GM12892 (cell line): ENCODE results near the gene JPH3.
"Not testable (repeated sequence)": the region's sequence is repeated elsewhere in the genome, so short reads cannot be mapped to it uniquely, and the experiment has no call there.

Experiments
- DNase-seq: peaks from one replicate; pipeline ENCODE4 v3.0.0; 2011; ENCODE audit not compliant: insufficient read length
- FAIRE-seq: peaks from 2 replicates; lab custom pipeline; 2011; peaks lifted over from hg19 to GRCh38; lab: Jason Lieb, UNC
- POLR2A ChIP-seq: IDR thresholded peaks from 2 replicates; pipeline ENCODE4 v1.6.1; 2011; ENCODE audit warnings: low read depth, low read length, control low read depth
- POLR2AphosphoS5 ChIP-seq: IDR thresholded peaks from 2 replicates; pipeline ENCODE4 v1.6.1; 2011; ENCODE audit warnings: low read depth, low read length, control low read depth
- TAF1 ChIP-seq: IDR thresholded peaks from 2 replicates; pipeline ENCODE4 v1.6.1; 2011; ENCODE audit warnings: low read depth, mild to moderate bottlenecking, control low read depth, low read length, borderline replicate concordance

The JPH3 gene

DNA sequence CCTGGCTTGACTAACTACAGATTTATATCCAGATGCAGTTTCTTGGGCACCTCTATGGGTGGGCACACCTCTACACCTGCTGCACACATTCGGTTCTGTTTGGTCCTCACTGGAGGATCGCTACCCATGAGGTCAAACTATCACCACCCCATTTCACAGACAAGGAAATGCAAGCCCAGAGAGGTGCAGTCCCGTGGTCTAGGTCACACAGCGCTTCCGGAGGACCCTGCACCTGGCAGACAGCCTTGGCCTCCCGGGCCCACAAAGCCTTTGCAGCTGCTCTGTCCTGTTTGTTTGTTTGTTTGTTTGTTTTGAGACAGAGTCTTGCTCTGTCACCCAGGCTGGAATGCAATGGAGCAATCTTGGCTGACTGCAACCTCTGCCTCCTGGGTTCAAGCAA lies 39.3 kb upstream of the JPH3 start:
- no peak for DNase-seq
- TF ChIP-seq POLR2AphosphoS5 (no peak), TAF1 (no peak), POLR2A (no peak)
- no peak for FAIRE-seq

DNA sequence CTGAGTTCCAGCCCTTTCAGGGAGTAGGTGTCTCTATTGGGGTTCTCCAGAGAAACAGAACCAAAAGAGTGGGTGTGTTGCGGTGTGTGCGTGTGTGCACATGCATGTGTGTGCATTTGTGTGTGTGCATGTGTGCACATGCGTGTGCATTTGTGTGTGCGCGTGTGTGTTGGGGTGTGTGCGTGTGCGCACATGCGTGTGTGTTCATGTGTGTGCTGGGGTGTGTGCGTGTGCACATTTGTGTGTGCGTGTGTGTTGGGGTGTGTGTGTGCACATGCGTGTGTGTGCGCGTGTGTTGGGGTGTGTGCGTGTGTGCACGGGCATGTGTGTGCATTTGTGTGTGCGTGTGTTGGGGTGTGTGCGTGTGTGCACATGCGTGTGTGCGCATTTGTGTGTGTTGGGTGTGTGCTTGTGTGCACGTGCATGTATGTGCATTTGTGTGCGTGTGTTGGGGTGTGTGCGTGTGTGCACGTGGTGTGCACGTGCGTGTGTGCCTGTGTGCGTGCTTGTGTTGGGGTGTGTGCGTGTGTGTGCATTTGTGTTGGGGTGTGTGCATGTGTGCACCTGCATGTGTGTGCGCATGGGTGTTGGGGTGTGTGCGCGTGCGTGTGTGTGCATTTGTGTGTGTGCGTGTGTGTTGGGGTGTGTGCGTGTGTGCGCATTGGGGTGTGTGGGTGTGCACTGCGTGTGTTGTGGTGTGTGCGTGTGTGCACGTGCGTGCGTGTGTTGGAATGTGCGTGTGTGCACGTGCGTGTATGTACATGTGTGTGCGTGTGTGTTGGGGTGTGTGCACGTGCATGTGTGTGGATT lies 38.4 kb upstream of the JPH3 start:
- no peak for FAIRE-seq
- TF ChIP-seq TAF1 (no peak), POLR2A (no peak), POLR2AphosphoS5 (no peak)

DNA sequence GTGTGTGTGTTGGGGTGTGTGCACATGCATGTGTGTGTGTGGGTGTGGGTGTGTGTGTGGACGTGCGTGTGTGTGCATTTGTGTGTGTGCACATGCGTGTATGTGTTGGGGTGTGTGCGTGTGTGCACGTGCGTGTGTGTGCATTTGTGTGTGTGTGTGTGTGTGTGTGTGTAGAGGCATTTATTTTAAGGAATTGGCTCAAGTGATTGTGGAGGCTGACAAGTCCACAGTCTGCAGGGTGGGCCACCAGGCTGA lies 37.9 kb upstream of the JPH3 start:
- DNase-seq, result no peak
- FAIRE-seq, result no peak
- TF ChIP-seq POLR2A (no peak), POLR2AphosphoS5 (no peak), TAF1 (no peak)

More for the DNA sequence above, 38.4 kb upstream of the JPH3 start:
- no peak for DNase-seq

DNA sequence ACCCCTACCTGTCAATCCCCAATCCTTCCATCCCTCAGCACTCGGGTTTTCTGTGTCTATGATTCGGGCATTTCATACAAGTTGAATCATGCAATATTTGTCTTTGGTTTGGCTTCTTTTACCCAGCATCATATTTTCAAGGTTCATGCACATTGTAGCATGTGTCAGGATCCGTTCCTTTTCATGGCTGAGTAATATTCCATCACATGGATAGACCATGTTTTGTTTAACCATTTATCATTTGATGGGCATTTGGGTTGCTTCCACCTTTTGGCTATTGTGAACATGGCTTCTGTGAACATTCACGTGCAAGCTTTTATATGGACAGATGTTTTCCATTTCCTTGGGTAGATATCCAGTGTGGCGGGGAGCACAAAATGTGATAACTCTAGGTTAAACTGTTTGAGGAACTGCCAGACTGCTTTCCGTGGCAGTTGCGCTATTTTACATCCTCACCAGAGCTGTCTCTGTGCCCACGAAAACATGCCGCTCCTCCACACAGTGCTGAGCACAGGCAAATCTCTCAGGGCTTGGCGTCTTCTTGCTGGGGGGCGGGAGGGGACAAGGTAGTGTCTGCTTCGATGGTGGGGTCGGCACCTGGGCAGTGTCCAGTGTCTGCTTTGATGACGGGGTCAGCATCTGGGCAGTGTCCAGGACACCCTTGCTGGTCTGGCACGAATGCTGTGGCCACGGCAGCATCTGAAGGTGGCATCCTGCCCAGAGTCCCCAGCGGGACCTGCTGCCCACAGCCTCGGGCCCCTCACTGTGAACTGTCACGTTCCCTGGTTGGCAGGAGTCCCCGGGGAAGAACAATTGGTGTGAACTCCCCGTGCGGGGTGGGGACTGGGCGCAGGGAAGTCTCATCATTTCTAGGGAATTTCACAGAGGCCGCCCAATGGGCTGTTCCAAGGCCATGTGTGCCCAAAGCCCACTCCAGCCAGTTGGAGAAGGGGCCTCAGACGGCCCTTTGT lies 32.4 kb upstream of the JPH3 start:
- TF ChIP-seq TAF1 (no peak), POLR2AphosphoS5 (no peak)
- no peak for DNase-seq
- no peak for FAIRE-seq

DNA sequence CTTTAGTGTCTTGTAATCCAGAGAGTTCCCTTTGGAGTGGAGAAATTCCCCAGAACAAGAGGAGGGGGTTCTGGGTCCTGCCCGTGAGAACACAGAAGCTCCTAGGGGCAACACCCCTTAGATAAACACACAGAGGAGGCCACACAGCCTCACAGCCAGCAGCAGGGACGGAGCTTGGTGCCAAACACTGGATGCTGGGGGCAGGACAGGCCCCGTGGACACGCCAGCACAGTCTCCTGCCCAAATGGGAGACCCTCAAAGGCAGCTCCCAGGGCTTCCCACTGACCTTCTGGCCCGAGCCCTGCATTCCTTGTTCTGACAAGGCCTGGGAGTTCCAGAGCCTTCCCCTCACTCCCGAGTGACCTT lies 31.8 kb upstream of the JPH3 start:
- FAIRE-seq (no peak), DNase-seq (no peak)
- TF ChIP-seq POLR2AphosphoS5 (no peak), POLR2A (no peak), TAF1 (no peak)

DNA sequence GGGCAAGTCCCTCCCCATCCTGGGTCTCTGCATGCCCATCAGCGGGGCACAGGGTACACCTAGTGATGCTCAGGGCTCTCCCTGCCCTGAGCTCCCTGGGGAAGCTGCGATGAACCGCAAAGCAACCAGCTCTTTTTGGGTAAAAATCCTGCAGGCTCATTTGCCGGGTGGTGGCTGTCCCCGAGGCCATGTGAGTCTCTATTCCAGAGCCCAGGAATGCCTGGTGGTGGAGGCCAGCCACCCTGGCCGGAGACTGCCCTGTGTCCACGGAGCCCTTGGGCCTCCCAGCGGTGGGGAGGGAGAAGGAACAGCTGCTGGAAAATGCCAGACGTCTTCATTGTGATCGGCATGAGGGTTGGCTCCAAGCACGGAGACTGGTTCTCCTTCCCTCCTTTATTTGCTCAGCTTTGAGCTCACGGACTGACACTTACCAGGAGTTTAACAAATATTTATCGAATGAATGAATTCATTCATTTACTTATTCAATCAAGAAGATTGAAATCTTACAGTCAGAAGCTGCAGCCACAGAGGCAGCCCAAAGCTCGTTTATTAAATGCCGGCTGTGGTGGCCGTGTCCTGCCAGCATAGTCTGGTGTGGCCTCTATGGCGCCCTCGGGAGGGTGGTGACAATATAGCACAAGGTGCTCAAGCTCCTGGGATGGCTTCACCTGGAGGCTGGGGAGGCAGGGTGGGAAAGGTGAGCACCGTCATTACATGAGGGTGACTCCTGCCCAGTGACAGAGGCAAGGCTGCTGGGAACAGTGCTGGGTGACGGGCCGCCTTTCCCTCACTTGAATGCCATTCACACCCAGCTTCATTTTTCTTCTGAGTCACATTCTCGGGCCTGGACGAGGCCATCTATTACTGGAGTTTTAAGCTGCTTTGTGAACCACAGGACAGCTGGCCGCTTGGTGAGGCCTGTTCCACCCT lies 31.1 kb upstream of the JPH3 start:
- no peak for DNase-seq
- TF ChIP-seq TAF1 (no peak), POLR2AphosphoS5 (no peak)
- FAIRE-seq, result no peak

DNA sequence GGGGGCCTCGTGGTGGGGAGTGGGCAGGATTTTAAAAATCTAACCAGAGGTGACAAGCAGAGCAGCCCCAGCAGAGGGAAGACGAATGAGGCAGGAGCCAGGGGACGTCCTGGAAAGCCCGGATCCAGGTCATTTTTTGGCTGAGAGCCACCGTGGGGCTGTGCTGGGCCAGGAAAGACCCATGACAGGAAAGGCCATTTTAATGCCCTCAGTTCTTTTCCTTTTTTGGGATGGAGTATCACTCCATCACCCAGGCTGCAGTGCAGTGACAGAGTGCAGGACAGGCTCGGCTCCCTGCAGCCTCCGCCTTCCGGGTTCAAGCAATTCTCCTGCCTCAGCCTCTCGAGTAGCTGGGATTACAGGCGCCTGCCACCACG lies 30.5 kb upstream of the JPH3 start:
- FAIRE-seq (no peak), DNase-seq (no peak)
- no peak for TF ChIP-seq POLR2A
- no peak for TF ChIP-seq TAF1
- no peak for TF ChIP-seq POLR2AphosphoS5

DNA sequence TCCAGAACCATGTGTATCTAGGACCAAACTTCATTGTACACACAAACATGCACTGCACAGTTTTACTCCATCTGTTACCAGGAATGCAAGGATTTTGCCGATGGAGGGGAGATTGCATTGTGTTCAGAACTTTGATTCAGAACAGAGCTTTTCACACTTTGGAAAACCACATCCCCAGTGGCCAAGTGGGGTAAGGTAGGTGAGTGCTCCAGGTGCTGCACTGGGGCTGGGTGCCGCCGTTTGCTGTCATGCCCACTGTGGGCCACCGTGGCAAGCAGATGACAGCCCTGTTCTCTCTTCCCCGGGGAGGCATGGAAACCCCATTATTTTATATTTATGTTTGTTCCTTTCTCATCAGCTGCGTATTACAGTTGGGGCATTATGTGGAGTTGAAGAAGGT lies 29.3 kb upstream of the JPH3 start:
- TF ChIP-seq POLR2A (no peak), POLR2AphosphoS5 (no peak), TAF1 (no peak)
- FAIRE-seq (no peak), DNase-seq (no peak)

DNA sequence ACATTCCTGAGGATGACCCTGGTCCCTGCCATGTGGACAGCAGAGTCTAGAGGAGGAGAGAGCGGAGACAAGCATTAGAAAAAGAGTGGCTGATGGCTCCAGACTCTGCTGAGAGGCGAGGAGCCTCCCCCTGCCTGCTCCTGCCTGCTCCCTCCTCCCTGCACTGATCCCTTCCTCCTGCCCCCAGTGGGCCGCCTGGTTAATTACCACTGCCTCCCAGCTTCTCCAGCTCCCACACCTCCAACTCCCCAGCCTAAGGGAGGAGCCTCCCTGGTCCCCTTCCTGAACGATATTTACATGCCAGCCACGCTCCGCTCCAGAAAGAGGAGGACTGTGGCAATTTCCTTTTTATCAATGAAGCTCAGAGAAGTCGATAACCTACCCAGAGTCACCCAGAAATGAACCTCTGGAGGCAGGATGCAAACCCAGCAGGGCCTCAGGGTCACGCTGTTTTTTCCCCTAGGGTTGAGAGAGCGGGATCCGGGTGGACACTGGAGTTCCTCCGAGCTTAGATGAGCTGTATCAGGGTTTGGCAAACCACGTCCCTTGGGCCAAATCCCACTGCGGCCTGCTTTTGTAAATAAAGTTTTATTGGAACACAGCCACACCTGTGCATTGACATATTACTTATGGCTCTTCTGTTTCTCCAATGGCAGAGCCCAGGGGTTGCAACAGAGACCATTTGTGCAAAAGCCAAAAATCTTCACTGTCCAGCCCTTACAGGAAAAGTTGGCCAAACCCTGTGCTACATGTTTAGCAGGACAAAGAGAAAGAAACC lies 27.1 kb upstream of the JPH3 start:
- DNase-seq, result no peak
- no peak for FAIRE-seq

DNA sequence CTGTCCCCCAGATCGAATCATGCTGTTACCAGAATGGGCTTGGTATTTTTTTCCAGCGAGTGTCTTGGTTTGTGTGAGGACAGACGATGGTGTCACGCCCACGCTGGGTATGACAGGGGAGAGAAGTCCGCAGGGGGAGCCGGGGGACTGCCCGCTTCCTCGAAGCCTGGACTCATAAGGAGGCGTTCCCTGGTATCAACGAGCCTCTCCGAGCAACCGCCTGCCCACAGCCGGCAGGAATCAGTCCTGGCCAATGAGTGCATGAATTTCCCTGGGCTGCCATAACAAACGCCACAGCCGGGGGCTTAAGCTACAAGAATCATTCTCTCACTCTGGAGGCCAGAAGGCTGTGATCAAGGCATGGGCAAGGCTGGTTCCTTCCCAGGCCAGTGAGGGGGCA lies 26.1 kb upstream of the JPH3 start:
- DNase-seq (no peak), FAIRE-seq (no peak)
- TF ChIP-seq POLR2A, result no peak
- TF ChIP-seq TAF1, result no peak
- TF ChIP-seq POLR2AphosphoS5, result no peak

More for the DNA sequence above, 27.1 kb upstream of the JPH3 start:
- no peak for TF ChIP-seq TAF1
- no peak for TF ChIP-seq POLR2A
- TF ChIP-seq POLR2AphosphoS5, result no peak

DNA sequence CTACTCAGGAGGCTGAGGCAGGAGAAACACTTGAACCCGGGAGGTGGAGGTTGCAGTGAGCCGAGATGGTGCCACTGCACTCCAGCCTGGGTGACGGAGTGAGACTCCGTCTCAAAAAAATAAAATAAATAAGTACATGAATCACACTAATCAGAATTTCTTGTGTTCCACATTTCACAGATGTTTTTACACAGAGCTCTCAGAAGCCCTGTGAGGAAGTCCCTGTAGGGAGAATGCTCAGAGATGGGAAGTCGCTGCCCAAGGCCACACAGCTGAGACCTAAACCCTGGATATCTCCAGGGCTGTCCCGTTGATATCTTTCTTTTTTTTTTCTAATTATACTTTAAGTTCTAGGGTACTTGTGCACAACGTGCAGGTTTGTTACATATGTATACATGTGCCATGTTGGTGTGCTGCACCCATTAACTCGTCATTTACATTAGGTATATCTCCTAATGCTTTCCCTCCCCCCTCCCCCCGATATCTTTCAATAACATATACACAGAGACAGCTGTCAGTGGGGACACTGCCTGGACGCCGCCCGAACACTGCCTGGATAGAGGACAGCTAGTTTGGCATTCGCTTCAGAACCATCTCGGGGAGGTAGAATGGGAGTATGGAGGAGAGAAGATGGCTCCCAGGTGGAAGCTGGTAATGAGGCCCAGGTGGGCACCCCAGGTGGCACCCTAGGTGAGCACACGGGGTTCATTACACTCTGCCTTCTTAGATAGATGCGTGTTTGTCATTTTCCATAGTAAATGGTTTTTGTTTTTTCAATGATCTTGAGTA lies 24.0 kb upstream of the JPH3 start:
- not testable (repeated sequence) for FAIRE-seq, DNase-seq
